ENCODE results near the gene ACSL4.
"Not testable (repeated sequence)": the region's sequence is repeated elsewhere in the genome, so short reads cannot be mapped to it uniquely, and the experiment has no call there.

ACSL4 gene

GRCh38 chrX:109728173-109728535 lies 4.9 kb downstream of the ACSL4 start:
- DNase-seq (ENCODE audit: low spot score): no peak

- DNase-seq (ENCODE audit: low spot score): not testable (repeated sequence)
Measured at GRCh38 chrX:109724971-109725370, 8.1 kb downstream of the ACSL4 start.

DNA sequence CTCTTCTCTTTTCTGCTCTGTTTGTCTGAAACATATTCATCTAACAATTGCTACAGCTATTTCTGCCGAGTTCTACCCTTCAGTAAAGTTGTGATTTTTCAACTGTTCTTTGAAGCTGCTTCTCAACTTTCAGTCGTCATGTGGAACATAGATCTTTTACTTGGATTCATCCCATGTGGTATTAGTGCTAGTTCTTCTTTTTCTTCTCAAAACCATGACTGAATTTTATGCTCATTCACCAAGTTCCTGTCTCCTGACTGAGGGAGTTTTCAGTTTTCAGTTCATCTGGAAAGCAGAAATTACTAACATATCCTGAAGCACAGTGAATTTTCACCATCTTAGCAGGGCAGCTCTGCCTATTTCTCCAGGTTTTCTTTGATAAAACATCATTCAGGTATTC lies 12.1 kb downstream of the ACSL4 start:
- no peak for DNase-seq (ENCODE audit: low spot score)

DNA sequence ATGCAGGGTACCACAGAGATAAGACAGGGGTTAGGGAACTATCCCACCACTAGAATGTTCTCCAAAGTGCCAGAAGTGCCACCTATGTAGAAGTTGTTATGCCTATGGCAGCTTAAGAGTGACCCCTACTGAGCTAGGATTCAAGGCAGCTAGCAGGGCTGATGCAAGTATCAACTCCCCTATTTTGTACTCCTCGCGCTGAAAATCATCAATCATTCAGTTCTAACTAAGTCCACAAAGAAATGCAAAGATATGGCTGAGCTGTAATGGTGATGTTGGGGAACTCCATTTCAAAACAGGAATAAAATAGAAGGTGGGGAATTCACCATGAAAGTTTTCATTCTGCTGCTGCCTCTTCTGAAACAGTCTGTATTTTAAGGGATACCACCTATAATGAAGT lies 13.8 kb downstream of the ACSL4 start:
- DNase-seq (ENCODE audit: low spot score): no peak

DNA sequence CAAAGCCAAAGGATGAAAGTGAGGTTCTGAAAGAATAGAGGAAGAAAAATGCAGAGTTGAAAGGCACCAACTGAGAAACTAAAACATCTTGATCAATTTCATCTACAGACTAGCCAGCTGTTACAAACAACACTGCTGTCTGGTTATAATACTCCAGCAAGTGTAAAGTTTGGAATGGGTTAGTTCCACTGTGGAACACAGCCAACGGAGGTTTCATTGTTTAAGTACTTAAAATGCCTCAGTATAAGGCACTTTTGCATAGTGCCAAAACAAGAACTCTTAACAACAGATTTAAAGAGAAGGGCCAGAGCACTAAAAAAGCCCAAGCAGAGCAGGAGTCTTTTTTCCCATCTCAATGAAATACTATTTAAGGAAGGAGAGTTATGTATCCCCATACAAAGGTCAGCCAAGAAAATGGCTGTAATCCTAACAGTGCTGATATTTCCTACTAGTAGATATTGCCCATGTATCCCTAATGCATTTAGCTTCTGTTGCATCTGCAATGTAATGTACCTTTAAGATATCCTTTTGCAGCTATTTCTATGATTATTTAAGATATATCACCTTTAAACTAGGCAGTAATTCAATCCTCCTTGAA lies 16.5 kb downstream of the ACSL4 start:
- DNase-seq (ENCODE audit: low spot score): no peak

DNA sequence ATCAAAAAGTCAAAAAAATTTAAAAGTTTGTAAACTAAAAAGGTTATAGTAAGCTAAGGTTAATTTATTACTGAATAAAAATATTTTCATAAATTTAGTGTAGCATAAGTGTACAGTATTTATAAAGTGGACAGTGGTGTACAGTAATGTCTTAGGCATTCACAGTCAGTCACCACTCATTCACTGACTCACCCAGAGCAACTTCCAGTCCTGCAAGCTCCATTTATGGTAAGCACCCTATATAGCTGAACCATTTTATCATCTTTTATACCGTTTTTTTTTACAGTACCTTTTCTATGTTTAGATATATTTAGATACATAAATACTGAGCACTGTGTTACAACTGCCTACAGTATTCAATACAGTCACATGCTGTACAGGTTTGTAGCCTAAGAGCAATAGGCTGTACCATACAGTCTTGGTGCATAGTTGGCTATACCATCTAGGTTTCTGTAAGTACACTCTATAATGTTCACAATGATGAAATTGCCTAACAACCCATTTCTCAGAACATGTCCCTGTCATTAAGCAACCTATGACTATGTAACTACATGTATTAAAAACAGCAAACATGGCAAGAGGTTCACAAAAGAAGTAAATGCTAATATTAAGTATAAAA lies 18.6 kb downstream of the ACSL4 start:
- DNase-seq (ENCODE audit: low spot score): peak; percentile 11

GRCh38 chrX:109710181-109710580 lies 22.9 kb downstream of the ACSL4 start:
- no peak for DNase-seq (ENCODE audit: low spot score)

DNA sequence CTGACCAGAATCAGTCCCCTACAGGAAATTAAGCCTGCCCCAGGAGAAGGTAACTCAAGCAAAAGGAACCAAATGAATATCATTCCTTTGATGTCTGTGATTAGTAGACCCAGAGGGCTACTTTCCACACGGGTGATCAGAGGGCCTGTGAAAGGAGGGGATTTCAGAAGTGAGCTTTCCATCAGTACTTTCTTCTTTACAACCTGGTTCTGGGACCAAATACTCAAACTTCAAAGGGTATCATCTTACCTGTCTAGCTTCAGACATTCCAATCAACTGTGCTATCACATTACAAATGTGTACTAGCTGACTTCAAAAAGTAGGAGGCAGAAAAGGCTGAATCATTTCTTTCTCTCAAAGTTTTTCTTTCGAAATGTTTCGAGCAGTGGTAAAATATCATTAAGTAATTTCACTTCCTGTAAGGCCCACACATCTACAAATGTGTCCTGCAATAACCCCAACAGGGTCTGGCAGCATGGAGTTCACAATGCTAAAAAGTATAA lies 23.9 kb downstream of the ACSL4 start:
- DNase-seq (ENCODE audit: low spot score): peak; percentile 29

- DNase-seq (ENCODE audit: low spot score): no peak
Measured at GRCh38 chrX:109707720-109708119, 25.3 kb downstream of the ACSL4 start.

DNA sequence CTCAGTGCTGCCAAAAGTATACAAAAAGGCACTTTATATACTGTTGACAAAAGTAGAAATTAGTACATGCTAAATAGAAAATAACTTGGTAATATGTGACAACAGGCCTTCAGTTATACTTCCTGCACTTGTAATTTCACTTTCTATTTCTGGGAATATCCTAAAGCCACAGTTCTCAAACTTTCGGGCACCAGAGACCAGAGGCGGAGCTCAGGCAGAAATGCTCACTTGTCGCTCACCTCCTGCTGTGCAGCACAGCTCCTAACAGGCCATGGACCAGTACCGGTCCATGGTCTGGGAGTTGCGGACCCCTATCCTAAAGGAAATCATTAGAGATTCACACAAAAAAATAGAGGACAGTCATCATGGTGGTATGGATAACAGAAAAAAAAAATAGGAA lies 25.7 kb downstream of the ACSL4 start:
- no peak for DNase-seq (ENCODE audit: low spot score)

GRCh38 chrX:109704563-109704962 lies 28.5 kb downstream of the ACSL4 start:
- DNase-seq (ENCODE audit: low spot score): no peak

- DNase-seq (ENCODE audit: low spot score): no peak
Measured at GRCh38 chrX:109697855-109698254, 35.2 kb downstream of the ACSL4 start.

DNA sequence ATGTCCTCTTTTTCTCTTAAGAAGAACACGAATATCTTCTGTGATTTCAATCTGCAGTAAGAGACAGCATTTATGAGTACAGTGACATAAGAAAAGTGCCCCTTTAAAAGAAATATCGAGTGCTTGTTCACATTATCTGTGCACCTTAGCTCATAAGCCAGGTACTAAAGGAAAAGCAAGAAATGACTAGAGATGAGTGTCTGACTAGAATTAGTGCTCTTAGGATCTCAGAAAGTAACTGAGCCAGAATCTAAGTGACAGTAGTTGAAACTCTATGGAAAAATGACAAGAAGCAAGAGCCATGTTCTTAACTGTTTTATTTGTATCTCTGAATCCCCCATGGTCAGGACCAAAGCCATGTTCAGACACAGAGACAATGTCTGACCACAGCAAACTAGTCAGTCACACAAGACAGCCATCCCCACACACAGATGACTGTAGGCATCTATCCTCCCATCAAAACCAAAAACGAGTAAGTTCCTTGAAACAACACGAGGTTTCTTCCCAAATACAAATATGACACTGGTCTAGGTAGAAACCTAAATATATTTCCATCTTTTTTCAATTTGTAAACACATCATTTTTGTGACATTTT lies 36.8 kb downstream of the ACSL4 start:
- no peak for DNase-seq (ENCODE audit: low spot score)

DNA sequence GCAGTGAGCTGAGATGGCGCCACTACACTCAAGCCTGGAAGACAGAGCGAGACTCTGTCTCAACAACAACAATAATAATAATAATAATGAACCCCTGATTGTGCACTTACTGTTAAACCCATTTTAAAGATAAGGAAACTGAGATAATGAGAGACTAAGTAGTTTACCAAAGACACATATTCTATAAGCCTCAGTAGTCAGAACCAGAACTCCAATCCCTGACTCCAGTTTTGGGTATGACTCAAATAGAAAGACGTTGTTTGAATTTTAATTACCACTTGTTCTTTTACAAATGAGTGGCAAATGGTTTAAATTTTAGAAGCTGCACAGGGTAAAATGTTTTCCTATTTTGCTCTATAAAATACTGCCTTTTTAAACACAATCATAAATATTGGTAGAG lies 37.4 kb downstream of the ACSL4 start:
- DNase-seq (ENCODE audit: low spot score): no peak

DNA sequence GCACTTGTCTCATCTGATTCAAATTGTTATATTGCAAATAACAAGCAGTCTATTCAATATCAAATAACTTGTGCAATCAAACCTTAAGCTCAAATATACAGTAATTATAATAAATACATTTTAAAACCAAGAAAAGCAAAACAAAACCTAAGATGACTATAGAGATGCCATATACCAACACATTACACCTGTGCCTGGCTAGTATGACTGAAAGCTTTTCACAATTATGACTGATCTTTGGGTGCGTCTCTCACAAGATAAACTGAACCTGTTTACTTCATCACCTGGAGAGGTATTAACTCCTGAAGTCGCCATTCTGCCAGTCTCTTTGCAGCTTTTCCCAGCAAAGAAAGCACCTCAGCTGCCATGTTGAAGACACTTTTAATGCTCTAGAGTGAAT lies 41.3 kb downstream of the ACSL4 start:
- DNase-seq (ENCODE audit: low spot score): no peak

GRCh38 chrX:109691277-109691676 lies 41.8 kb downstream of the ACSL4 start:
- DNase-seq (ENCODE audit: low spot score): no peak

DNA sequence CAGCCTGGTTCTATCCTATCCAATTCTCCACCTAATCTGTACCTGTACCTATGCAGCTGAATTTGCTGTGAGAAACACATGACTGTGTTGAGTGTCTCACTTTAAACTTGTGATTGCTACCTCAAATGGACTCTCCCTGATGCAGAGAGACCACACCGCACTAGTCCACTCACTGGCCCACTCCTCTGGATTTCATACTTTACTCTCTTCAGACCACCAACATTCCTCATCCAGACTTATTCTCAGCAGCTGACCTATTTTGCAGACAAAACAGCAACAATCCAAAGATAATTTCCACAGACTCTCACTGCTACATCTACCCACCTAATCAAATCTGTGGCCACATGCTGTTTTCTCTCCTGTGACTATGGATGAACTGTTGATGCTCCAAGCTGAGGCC lies 45.2 kb downstream of the ACSL4 start:
- DNase-seq (ENCODE audit: low spot score): no peak

- no peak for DNase-seq (ENCODE audit: low spot score)
Measured at GRCh38 chrX:109685656-109686078, 47.4 kb downstream of the ACSL4 start.

GRCh38 chrX:109684136-109684535 lies 48.9 kb downstream of the ACSL4 start:
- no peak for DNase-seq (ENCODE audit: low spot score)

- DNase-seq (ENCODE audit: low spot score): no peak
Measured at GRCh38 chrX:109681475-109682081, 51.5 kb downstream of the ACSL4 start.

- no peak for DNase-seq (ENCODE audit: low spot score)
Measured at GRCh38 chrX:109679820-109680219, 53.2 kb downstream of the ACSL4 start.

- DNase-seq (ENCODE audit: low spot score): no peak
Measured at GRCh38 chrX:109672239-109672638, 60.8 kb downstream of the ACSL4 start.

- DNase-seq (ENCODE audit: low spot score): not testable (repeated sequence)
Measured at GRCh38 chrX:109671170-109671569, 61.9 kb downstream of the ACSL4 start.

Measured in GM03348 (cell line).